PC-9 (cell line): ENCODE results near the gene TMEM150C. TPM values are rescaled to one million over a fixed set of nuclear protein-coding genes. Genes with fewer than 3 reads are reported as not detected.
"Not testable (repeated sequence)": the region's sequence is repeated elsewhere in the genome, so short reads cannot be mapped to it uniquely, and the experiment has no call there.

Experiments used
- BruUV-seq: library from RNA; stranded (reverse); fragments of 400-500 nt; replicated peaks from 2 replicates; lab custom pipeline; 2021; lab: Mats Ljungman, UMichigan
- CTCF ChIA-PET: fragments of 300-600 bp; sonication (Branson Sonifier 250); formaldehyde crosslinking; loops from one replicate; lab custom pipeline; 2022; ENCODE audit warnings: antibody characterized with exemption; lab: Charles Lee
- POLR2A ChIA-PET: fragments of 300-600 bp; sonication (Branson Sonifier 250); formaldehyde crosslinking; loops from one replicate; lab custom pipeline; 2022; ENCODE audit warnings: antibody characterized with exemption; ENCODE audit not compliant: unreplicated experiment; lab: Charles Lee
- DNase-seq, 2 experiments: peaks; one replicate each; pipeline versions ENCODE4 v3.0.0 to v3.0.0-alpha.2; 2015 to 2022; ENCODE audit warnings: mixed read lengths in 1 of 2
- H2AFZ ChIP-seq: fragments of 200-600 bp; sonication (generic); 2 replicates; pipeline ENCODE4 v1.8.1; 2017; ENCODE audit warnings: antibody characterized with exemption
- H3F3A ChIP-seq: fragments of 200-600 bp; sonication (generic); 2 replicates; pipeline ENCODE4 v1.8.1; 2017; ENCODE audit warnings: antibody characterized with exemption, mild to moderate bottlenecking, low read depth; ENCODE audit not compliant: insufficient read depth
- H3K27ac ChIP-seq: fragments of 200-600 bp; sonication (generic); 2 replicates; pipeline ENCODE4 v1.6.1; 2016; ENCODE audit warnings: mixed run types
- H3K27me3 ChIP-seq: fragments of 200-600 bp; sonication (generic); 2 replicates; pipeline ENCODE4 v1.6.1; 2016; ENCODE audit warnings: low read depth, mixed run types; ENCODE audit not compliant: insufficient read depth
- H3K36me3 ChIP-seq: fragments of 200-600 bp; sonication (generic); 2 replicates; pipeline ENCODE4 v1.6.1; 2016; ENCODE audit warnings: low read depth, mixed run types
- H3K4me1 ChIP-seq: fragments of 200-600 bp; sonication (generic); replicated peaks from 2 replicates; pipeline ENCODE4 v1.6.1; 2016; ENCODE audit warnings: mixed run types; ENCODE audit not compliant: insufficient read depth
- H3K4me2 ChIP-seq: fragments of 200-600 bp; sonication (generic); 2 replicates; pipeline ENCODE4 v1.6.1; 2017; ENCODE audit warnings: mixed run types
- H3K4me3 ChIP-seq: fragments of 200-600 bp; sonication (generic); 2 replicates; pipeline ENCODE4 v1.6.1; 2016; ENCODE audit warnings: mixed run types
- H3K79me2 ChIP-seq: fragments of 200-600 bp; sonication (generic); 2 replicates; pipeline ENCODE4 v1.6.1; 2017; ENCODE audit warnings: low read depth, mixed run types
- H3K9me2 ChIP-seq: fragments of 200-600 bp; sonication (generic); 2 replicates; pipeline ENCODE4 v1.8.1; 2017; ENCODE audit warnings: mild to moderate bottlenecking; ENCODE audit not compliant: insufficient read depth
- H3K9me3 ChIP-seq: fragments of 200-600 bp; sonication (generic); 2 replicates; pipeline ENCODE4 v1.8.1; 2016; ENCODE audit warnings: low read depth; ENCODE audit not compliant: insufficient read depth
- H4K20me1 ChIP-seq: fragments of 200-600 bp; sonication (generic); 2 replicates; pipeline ENCODE4 v1.8.1; 2017; ENCODE audit not compliant: insufficient read depth
- EZH2 ChIP-seq: fragments of 200-600 bp; sonication (generic); IDR thresholded peaks from 2 replicates; pipeline ENCODE4 v1.8.0; 2017; ENCODE audit warnings: antibody characterized with exemption, low read depth
- intact Hi-C: fragments of 100-400 bp; cut with micrococcal nuclease; formaldehyde crosslinking; loops from one replicate; pipeline ENCODE4 v1.10.0; 2022; ENCODE audit not compliant: unreplicated experiment
- total RNA-seq: library from RNA; stranded (reverse); gene quantifications from 2 replicates; pipeline ENCODE4 v1.2.3, GENCODE V29; 2021
- TF ChIP-seq, protein P1 (sequence below): fragments of 200-600 bp; sonication (generic); conservative IDR thresholded peaks from 2 replicates; pipeline ENCODE4 v1.6.1; 2017; ENCODE audit warnings: mixed run types, antibody characterized with exemption, mild to moderate bottlenecking, moderate library complexity

TMEM150C gene
- total RNA-seq, 1 experiment from 2014 or later = 0.74 TPM

DNA sequence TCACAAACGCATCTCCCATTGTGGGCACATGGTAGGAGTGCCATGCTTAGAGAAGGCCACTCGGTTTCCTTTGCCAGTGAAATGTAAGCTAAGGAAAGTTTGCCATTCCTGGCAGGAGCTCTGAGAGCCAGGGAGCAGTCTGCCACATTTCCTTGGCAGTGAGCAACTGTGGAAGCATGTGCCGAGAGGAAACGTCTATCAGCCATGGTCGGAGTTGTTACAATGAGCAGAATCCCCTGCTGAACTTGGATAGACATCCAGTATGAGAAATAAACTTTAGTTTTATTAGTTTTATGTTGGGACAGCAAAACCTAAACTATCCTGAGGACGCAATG is 80.3 kb downstream of the TMEM150C start:
- no peaks in the 10 kb centered on the region for H3K79me2 ChIP-seq
- DNase-seq = no peak
- H3K4me3 ChIP-seq = no peak overlapping the region
- no peaks in the 10 kb centered on the region for H3K9me2 ChIP-seq
- H3K27ac ChIP-seq = no peak overlapping the region
- CTCF ChIA-PET = no interaction called here
- POLR2A ChIA-PET = interaction anchor here (0.5 kb wide), 1 partner anchor 23 kb away, joined by 4 read pairs; no protein-coding TSS in a partner anchor
- H2AFZ ChIP-seq = no peak overlapping the region
- H3F3A ChIP-seq = no peaks in the 10 kb centered on the region
- H3K9me3 ChIP-seq = no peaks in the 10 kb centered on the region
- no peaks in the 10 kb centered on the region for H4K20me1 ChIP-seq
- no peaks in the 10 kb centered on the region for H3K4me1 ChIP-seq
- no peak overlapping the region for H3K4me2 ChIP-seq
- intact Hi-C loops = no loop called here
- no peak for TF ChIP-seq EZH2
- TF ChIP-seq, protein P1, sequence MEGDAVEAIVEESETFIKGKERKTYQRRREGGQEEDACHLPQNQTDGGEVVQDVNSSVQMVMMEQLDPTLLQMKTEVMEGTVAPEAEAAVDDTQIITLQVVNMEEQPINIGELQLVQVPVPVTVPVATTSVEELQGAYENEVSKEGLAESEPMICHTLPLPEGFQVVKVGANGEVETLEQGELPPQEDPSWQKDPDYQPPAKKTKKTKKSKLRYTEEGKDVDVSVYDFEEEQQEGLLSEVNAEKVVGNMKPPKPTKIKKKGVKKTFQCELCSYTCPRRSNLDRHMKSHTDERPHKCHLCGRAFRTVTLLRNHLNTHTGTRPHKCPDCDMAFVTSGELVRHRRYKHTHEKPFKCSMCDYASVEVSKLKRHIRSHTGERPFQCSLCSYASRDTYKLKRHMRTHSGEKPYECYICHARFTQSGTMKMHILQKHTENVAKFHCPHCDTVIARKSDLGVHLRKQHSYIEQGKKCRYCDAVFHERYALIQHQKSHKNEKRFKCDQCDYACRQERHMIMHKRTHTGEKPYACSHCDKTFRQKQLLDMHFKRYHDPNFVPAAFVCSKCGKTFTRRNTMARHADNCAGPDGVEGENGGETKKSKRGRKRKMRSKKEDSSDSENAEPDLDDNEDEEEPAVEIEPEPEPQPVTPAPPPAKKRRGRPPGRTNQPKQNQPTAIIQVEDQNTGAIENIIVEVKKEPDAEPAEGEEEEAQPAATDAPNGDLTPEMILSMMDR = no peak
- BruUV-seq = no TSS peak
- H3K36me3 ChIP-seq = no peaks in the 10 kb centered on the region
- no peaks in the 10 kb centered on the region for H3K27me3 ChIP-seq

- Histone ChIP-seq H3K79me2 (no peaks in the 10 kb centered on the region), H4K20me1 (no peaks in the 10 kb centered on the region), H3K4me3 (no peak overlapping the region), H3K36me3 (no peaks in the 10 kb centered on the region), H3K4me2 (no peak overlapping the region), H3K4me1 (no peaks in the 10 kb centered on the region), H3F3A (no peaks in the 10 kb centered on the region), H3K9me3 (no peaks in the 10 kb centered on the region), H3K27ac (no peak overlapping the region), H3K9me2 (no peaks in the 10 kb centered on the region), H2AFZ (no peak overlapping the region), H3K27me3 (no peaks in the 10 kb centered on the region)
- ChIA-PET CTCF (no interaction called here), POLR2A (no interaction called here)
- intact Hi-C loops = no loop called here
- no peak for DNase-seq
- no TSS peak for BruUV-seq
- TF ChIP-seq, protein P1 = no peak
- TF ChIP-seq EZH2 = no peak
Measured at GRCh38 chr4:82480771-82481505, 80.8 kb downstream of the TMEM150C start.

- no peaks in the 10 kb centered on the region for H3K9me3 ChIP-seq
- H4K20me1 ChIP-seq = no peaks in the 10 kb centered on the region
- ChIA-PET CTCF (interaction anchor here (0.6 kb wide), 1 partner anchor 1008 kb away, joined by 7 read pairs; no protein-coding TSS in a partner anchor), POLR2A (no interaction called here)
- no peaks in the 10 kb centered on the region for H3K27me3 ChIP-seq
- no peak overlapping the region for H3K4me3 ChIP-seq
- no peaks in the 10 kb centered on the region for H3K4me1 ChIP-seq
- no peak for DNase-seq
- no peak overlapping the region for H3K4me2 ChIP-seq
- H2AFZ ChIP-seq = no peak overlapping the region
- TF ChIP-seq, protein P1 = no peak
- no peak for TF ChIP-seq EZH2
- H3F3A ChIP-seq = no peaks in the 10 kb centered on the region
- H3K36me3 ChIP-seq = no peaks in the 10 kb centered on the region
- H3K9me2 ChIP-seq = no peaks in the 10 kb centered on the region
- no peaks in the 10 kb centered on the region for H3K79me2 ChIP-seq
- no peak overlapping the region for H3K27ac ChIP-seq
- no TSS peak for BruUV-seq
- intact Hi-C loops = no loop called here
Measured at GRCh38 chr4:82479562-82479961, 82.2 kb downstream of the TMEM150C start.

DNA sequence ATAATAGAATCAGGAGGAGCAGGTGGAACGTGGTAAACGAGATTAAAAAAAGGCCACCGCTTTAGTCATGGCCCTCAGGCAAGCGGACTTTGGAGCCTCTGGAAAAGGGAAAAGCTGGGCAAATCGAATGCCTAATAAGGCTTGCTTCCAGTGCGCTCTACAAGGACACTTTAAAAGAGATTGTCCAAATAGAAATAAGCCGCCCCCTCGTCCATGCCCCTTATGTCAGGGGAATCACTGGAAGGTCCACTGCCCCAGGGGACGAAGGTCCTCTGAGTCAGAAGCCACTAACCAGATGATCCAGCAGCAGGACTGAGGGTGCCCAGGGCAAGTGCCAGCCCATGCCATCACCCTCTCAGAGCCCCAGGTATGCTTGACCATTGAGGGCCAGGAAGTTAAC is 84.3 kb downstream of the TMEM150C start:
- H4K20me1 ChIP-seq, BruUV-seq, H3K27me3 ChIP-seq, H3K4me3 ChIP-seq, POLR2A ChIA-PET, H2AFZ ChIP-seq, CTCF ChIA-PET, H3K9me2 ChIP-seq, H3K4me2 ChIP-seq, H3K79me2 ChIP-seq, H3K36me3 ChIP-seq, H3F3A ChIP-seq, H3K9me3 ChIP-seq, H3K4me1 ChIP-seq, DNase-seq, H3K27ac ChIP-seq, intact Hi-C loops: not testable (repeated sequence)

DNA sequence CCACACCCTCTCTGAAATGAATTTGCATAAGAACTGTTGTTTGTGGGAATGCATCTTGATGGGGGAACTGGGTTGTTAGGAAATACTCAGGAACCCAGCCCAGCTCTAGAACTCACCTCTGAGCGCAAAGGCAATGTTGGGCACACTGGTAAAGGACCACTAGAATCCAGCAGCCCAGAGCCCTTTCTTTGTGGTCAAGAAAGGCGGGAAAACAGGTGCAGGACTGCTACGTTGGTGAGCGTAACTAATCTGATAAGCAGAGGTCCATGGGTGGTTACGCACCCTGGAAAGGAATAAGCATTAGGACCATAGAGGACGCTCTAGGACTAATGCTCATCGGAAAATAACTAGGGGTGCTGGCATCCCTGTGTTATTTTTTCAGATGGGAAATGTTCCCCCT is 85.9 kb downstream of the TMEM150C start:
- H3K4me3 ChIP-seq, H3K9me3 ChIP-seq, H3F3A ChIP-seq, H3K9me2 ChIP-seq, POLR2A ChIA-PET, H2AFZ ChIP-seq, DNase-seq, H3K4me1 ChIP-seq, H3K27ac ChIP-seq, H3K36me3 ChIP-seq, BruUV-seq, H3K79me2 ChIP-seq, H3K27me3 ChIP-seq, intact Hi-C loops, H4K20me1 ChIP-seq, H3K4me2 ChIP-seq, CTCF ChIA-PET: not testable (repeated sequence)
